HEK293 (cell line): ENCODE results near the gene RASGEF1B.

ENCODE experiments used
- CTCF ChIA-PET: fragments of 350-600 bp; formaldehyde crosslinking; extraction: SDS; loops from one replicate; lab custom pipeline; 2021; ENCODE audit warnings: antibody characterized with exemption; lab: Yijun Ruan, JAX
- POLR2A ChIA-PET: fragments of 300-600 bp; formaldehyde crosslinking; extraction: SDS; loops from one replicate; lab custom pipeline; 2020; ENCODE audit warnings: antibody characterized with exemption, inconsistent platforms; lab: Yijun Ruan, JAX
- H3K27ac ChIP-seq: fragments of 200-500 bp; sonication (Bioruptor generic); 2 replicates; pipeline ENCODE4 v1.5.1; 2014; ENCODE audit warnings: low read depth, low read length, control low read depth, inconsistent platforms; ENCODE audit errors: extremely low read depth
- H3K36me3 ChIP-seq, 2 experiments: fragments of 200-500 bp in 1 of 2; sonication (Bioruptor generic) in 1 of 2; 1 replicate in 1 of 2; 2 replicates in 1 of 2; pipeline ENCODE4 v1.5.1; 2014 to 2017; ENCODE audit warnings: inconsistent platforms in 2 of 2, low read length in 2 of 2; ENCODE audit not compliant: control insufficient read depth in 2 of 2, insufficient read depth in 1 of 2
- H3K4me1 ChIP-seq: fragments of 200-500 bp; sonication (Bioruptor generic); 2 replicates; pipeline ENCODE4 v1.5.1; 2014; ENCODE audit warnings: mild to moderate bottlenecking, low read length, inconsistent platforms; ENCODE audit not compliant: control insufficient read depth, insufficient read depth
- H3K4me3 ChIP-seq: 2 replicates; pipeline ENCODE4 v1.5.1; 2011; ENCODE audit warnings: low read depth, mild to moderate bottlenecking, control low read depth, low read length, moderate library complexity
- H3K9me3 ChIP-seq: fragments of 200-500 bp; sonication (Bioruptor generic); 2 replicates; pipeline ENCODE4 v1.5.1; 2014; ENCODE audit warnings: low read depth, low read length, inconsistent platforms; ENCODE audit not compliant: control insufficient read depth, insufficient read depth
- HOXA7 ChIP-seq: sonication (generic); formaldehyde crosslinking; IDR thresholded peaks from 2 replicates; pipeline ENCODE4 v1.8.1; 2022; ENCODE audit warnings: missing genetic modification reagents, borderline replicate concordance
- IKZF3 ChIP-seq: fragments of 450-650 bp; IDR thresholded peaks from 2 replicates; pipeline ENCODE4 v1.5.0; 2018; ENCODE audit warnings: missing biosample characterization, mild to moderate bottlenecking, missing genetic modification characterization, moderate library complexity
- ZBTB20 ChIP-seq: fragments of 450-650 bp; formaldehyde crosslinking; IDR thresholded peaks from 2 replicates; pipeline ENCODE4 v1.5.1; 2016; ENCODE audit warnings: missing biosample characterization, missing genetic modification characterization
- ZBTB48 ChIP-seq: fragments of 450-650 bp; formaldehyde crosslinking; IDR thresholded peaks from 2 replicates; pipeline ENCODE4 v1.5.1; 2016; ENCODE audit warnings: missing biosample characterization, missing genetic modification characterization
- ZFP37 ChIP-seq: fragments of 450-650 bp; formaldehyde crosslinking; IDR thresholded peaks from 2 replicates; pipeline ENCODE4 v1.5.1; 2016; ENCODE audit warnings: missing biosample characterization, missing genetic modification characterization
- ZNF112 ChIP-seq: fragments of 450-650 bp; formaldehyde crosslinking; IDR thresholded peaks from 2 replicates; pipeline ENCODE4 v1.5.0; 2017; ENCODE audit warnings: missing biosample characterization, missing genetic modification characterization
- ZNF292 ChIP-seq: fragments of 450-650 bp; formaldehyde crosslinking; IDR thresholded peaks from 2 replicates; pipeline ENCODE4 v1.5.1; 2016; ENCODE audit warnings: low read depth, missing biosample characterization, missing genetic modification characterization, borderline replicate concordance
- ZNF350 ChIP-seq: fragments of 450-650 bp; formaldehyde crosslinking; IDR thresholded peaks from 2 replicates; pipeline ENCODE4 v1.5.0; 2017; ENCODE audit warnings: missing biosample characterization, mild to moderate bottlenecking, missing genetic modification characterization
- ZNF433 ChIP-seq: fragments of 450-650 bp; formaldehyde crosslinking; IDR thresholded peaks from 2 replicates; pipeline ENCODE4 v1.5.1; 2016; ENCODE audit warnings: missing biosample characterization, missing genetic modification characterization, low read depth
- ZNF521 ChIP-seq: fragments of 450-650 bp; formaldehyde crosslinking; IDR thresholded peaks from 2 replicates; pipeline ENCODE4 v1.5.1; 2017; ENCODE audit warnings: missing biosample characterization, mild to moderate bottlenecking, missing genetic modification characterization
- ZNF558 ChIP-seq: fragments of 450-650 bp; formaldehyde crosslinking; IDR thresholded peaks from 2 replicates; pipeline ENCODE4 v1.5.1; 2016; ENCODE audit warnings: missing biosample characterization, missing genetic modification characterization
- ZNF585B ChIP-seq: fragments of 450-650 bp; formaldehyde crosslinking; IDR thresholded peaks from 2 replicates; pipeline ENCODE4 v1.5.1; 2016; ENCODE audit warnings: missing biosample characterization, missing genetic modification characterization
- ZNF610 ChIP-seq: fragments of 450-650 bp; formaldehyde crosslinking; IDR thresholded peaks from 2 replicates; pipeline ENCODE4 v1.5.1; 2016; ENCODE audit warnings: missing biosample characterization, missing genetic modification characterization, borderline replicate concordance
- ZNF623 ChIP-seq: fragments of 450-650 bp; formaldehyde crosslinking; IDR thresholded peaks from 2 replicates; pipeline ENCODE4 v1.5.1; 2016; ENCODE audit warnings: missing biosample characterization, missing genetic modification characterization
- ZNF830 ChIP-seq: fragments of 450-650 bp; IDR thresholded peaks from 2 replicates; pipeline ENCODE4 v1.5.0; 2018; ENCODE audit warnings: missing biosample characterization, missing genetic modification characterization, low read depth, mild to moderate bottlenecking, moderate library complexity
- ZSCAN30 ChIP-seq: fragments of 450-650 bp; IDR thresholded peaks from 2 replicates; pipeline ENCODE4 v1.5.1; 2018; ENCODE audit warnings: missing biosample characterization, mild to moderate bottlenecking, missing genetic modification characterization, moderate library complexity
- TF ChIP-seq, protein P1 (sequence below): fragments of 450-650 bp; formaldehyde crosslinking; IDR thresholded peaks from 2 replicates; pipeline ENCODE4 v1.5.1; 2016; ENCODE audit warnings: missing biosample characterization, missing genetic modification characterization
- TF ChIP-seq, protein P2 (sequence below): fragments of 450-650 bp; formaldehyde crosslinking; IDR thresholded peaks from 2 replicates; pipeline ENCODE4 v1.5.1; 2017; ENCODE audit warnings: missing biosample characterization, mild to moderate bottlenecking, missing genetic modification characterization, moderate library complexity
- TF ChIP-seq, protein P3 (sequence below): fragments of 450-650 bp; formaldehyde crosslinking; IDR thresholded peaks from 2 replicates; pipeline ENCODE4 v1.5.1; 2016; ENCODE audit warnings: missing biosample characterization, missing genetic modification characterization

The RASGEF1B gene

DNA sequence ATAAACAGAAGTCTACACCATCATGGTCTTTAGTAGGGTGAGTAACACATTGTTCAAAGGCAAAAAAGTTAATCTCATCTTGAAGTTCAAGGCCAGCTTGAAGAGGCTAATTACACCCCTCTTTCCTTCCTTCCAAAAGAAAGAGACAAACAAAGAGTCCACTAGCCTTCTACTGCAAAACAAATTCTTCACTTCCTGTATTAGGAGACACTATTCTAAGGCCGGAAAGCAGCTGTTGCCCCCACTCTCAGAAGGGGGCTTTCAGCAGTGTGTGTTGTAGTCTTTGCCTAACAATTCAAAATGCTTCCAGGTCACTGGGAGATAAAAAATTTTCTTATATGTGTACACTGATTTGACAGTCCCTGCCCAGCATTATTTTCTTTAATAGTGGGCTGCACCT, 25.1 kb downstream of the RASGEF1B start:
- Histone ChIP-seq H3K4me1 (no peaks in the 10 kb centered on the region), H3K27ac (no peak overlapping the region), H3K9me3 (no peaks in the 10 kb centered on the region), H3K36me3 (peaks cover 21 to 92% of the 10 kb centered on the region in 2 experiments), H3K4me3 (no peak overlapping the region)
- TF ChIP-seq ZNF830 (no peak), ZBTB20 (tag by site-specific recombination) (no peak)
- ChIA-PET POLR2A (no interaction called here), CTCF (no interaction called here)

DNA sequence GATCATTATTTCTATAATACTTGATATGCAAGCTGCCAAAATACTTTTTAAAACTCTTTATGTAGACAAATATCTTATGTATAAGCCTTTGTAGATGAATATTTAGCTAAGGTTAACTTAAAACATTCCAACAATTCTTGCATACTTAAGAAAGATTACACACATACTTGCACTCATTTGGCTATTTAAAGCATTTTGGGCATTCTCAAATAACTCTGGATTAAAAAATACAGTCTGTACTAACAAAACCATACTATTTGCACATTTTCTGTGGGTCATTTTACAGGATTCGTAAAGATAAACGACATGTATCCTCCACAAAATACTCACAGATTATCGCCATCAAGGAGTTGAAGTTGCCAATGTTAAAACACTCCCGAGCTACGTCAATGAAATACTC, 26.5 kb downstream of the RASGEF1B start:
- Histone ChIP-seq H3K27ac (no peak overlapping the region), H3K9me3 (no peaks in the 10 kb centered on the region), H3K4me1 (no peaks in the 10 kb centered on the region)
- ChIA-PET CTCF (interaction anchor here (1.3 kb wide), 1 partner anchor 22 kb away, joined by 4 read pairs; no protein-coding TSS in a partner anchor), POLR2A (no interaction called here)
- TF ChIP-seq ZNF521 (tag by site-specific recombination) (no peak), ZNF350 (no peak), ZNF558 (tag by site-specific recombination) (no peak), ZNF623 (no peak), ZNF433 (tag by site-specific recombination) (no peak), ZSCAN30 (tag by site-specific recombination) (no peak)
- TF ChIP-seq, all 188 proteins: peak for 0
- Histone ChIP-seq H3K36me3 (peaks cover 17 to 93% of the 10 kb centered on the region in 2 experiments), H3K4me3 (no peak overlapping the region)

DNA sequence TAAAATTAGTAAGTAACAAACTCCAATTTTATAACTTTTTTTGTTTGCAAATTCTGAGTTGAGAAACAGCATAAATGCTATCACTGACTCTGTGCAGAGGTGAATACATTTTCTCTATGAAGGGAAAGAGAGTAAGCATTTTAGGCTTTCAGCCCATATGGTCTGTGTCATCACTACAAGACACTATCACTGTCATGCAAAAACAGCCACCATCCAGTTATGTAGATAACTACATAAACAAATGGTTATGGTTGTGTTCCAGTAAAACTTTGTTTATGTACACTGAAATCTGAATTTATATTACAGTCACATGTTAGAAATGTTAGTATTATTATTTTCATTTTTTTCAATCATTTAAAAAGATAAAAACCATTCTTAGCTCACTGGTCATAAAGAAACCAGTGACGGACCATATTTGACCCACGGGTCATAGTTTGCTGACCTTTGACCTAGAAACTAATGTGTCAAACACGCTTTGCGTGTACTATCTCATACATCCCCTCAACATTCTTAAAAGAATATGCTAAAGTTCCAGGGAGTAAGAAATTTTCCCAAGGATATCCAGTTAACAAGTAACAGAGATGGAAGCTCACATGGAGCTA, 29.1 kb downstream of the RASGEF1B start:
- H3K4me1 ChIP-seq: no peaks in the 10 kb centered on the region
- ChIA-PET CTCF (no interaction called here), POLR2A (no interaction called here)
- no peak overlapping the region for H3K4me3 ChIP-seq
- no peak for TF ChIP-seq HOXA7 (CRISPR knock-in tag)
- no peak for TF ChIP-seq ZNF112
- TF ChIP-seq, protein P1, sequence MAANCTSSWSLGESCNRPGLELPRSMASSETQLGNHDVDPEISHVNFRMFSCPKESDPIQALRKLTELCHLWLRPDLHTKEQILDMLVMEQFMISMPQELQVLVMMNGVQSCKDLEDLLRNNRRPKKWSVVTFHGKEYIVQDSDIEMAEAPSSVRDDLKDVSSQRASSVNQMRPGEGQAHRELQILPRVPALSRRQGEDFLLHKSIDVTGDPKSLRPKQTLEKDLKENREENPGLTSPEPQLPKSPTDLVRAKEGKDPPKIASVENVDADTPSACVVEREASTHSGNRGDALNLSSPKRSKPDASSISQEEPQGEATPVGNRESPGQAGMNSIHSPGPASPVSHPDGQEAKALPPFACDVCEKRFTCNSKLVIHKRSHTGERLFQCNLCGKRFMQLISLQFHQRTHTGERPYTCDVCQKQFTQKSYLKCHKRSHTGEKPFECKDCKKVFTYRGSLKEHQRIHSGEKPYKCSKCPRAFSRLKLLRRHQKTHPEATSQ: no peak
- TF ChIP-seq ZNF292 (tag by site-specific recombination): no peak
- TF ChIP-seq ZFP37 (tag by site-specific recombination): no peak
- no peak for TF ChIP-seq ZNF610
- TF ChIP-seq, protein P2, sequence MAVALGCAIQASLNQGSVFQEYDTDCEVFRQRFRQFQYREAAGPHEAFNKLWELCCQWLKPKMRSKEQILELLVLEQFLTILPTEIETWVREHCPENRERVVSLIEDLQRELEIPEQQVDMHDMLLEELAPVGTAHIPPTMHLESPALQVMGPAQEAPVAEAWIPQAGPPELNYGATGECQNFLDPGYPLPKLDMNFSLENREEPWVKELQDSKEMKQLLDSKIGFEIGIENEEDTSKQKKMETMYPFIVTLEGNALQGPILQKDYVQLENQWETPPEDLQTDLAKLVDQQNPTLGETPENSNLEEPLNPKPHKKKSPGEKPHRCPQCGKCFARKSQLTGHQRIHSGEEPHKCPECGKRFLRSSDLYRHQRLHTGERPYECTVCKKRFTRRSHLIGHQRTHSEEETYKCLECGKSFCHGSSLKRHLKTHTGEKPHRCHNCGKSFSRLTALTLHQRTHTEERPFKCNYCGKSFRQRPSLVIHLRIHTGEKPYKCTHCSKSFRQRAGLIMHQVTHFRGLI: no peak
- no peak for TF ChIP-seq ZNF585B (tag by site-specific recombination)
- no peak for TF ChIP-seq ZBTB48 (tag by site-specific recombination)
- TF ChIP-seq, protein P3, sequence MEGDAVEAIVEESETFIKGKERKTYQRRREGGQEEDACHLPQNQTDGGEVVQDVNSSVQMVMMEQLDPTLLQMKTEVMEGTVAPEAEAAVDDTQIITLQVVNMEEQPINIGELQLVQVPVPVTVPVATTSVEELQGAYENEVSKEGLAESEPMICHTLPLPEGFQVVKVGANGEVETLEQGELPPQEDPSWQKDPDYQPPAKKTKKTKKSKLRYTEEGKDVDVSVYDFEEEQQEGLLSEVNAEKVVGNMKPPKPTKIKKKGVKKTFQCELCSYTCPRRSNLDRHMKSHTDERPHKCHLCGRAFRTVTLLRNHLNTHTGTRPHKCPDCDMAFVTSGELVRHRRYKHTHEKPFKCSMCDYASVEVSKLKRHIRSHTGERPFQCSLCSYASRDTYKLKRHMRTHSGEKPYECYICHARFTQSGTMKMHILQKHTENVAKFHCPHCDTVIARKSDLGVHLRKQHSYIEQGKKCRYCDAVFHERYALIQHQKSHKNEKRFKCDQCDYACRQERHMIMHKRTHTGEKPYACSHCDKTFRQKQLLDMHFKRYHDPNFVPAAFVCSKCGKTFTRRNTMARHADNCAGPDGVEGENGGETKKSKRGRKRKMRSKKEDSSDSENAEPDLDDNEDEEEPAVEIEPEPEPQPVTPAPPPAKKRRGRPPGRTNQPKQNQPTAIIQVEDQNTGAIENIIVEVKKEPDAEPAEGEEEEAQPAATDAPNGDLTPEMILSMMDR (tag by site-specific recombination): no peak
- no peak for TF ChIP-seq IKZF3
- no peaks in the 10 kb centered on the region for H3K9me3 ChIP-seq
- H3K36me3 ChIP-seq: peaks cover 17 to 96% of the 10 kb centered on the region in 2 experiments
- no peak overlapping the region for H3K27ac ChIP-seq
